CD4-positive, CD25-positive, alpha-beta regulatory T cell (primary cell): ENCODE data around the gene MVB12B. TPM values are rescaled to one million over a fixed set of nuclear protein-coding genes. Genes with fewer than 3 reads are reported as not detected.
"Not testable (repeated sequence)": the region's sequence is repeated elsewhere in the genome, so short reads cannot be mapped to it uniquely, and the experiment has no call there.

Source experiments
- ATAC-seq, 2 donors: fragments of 150-1000 bp; cut with Tn5 transposase; one replicate each; pipeline ENCODE4 v1.10.0; 2021; ENCODE audit warnings: low read depth in 2 of 2, moderate number of reproducible peaks in 2 of 2, moderate library complexity in 1 of 2
- DNase-seq, 3 donors: peaks; one replicate each; pipeline versions ENCODE4 v3.0.0 to v3.0.0-alpha.2; 2012 to 2022; ENCODE audit warnings: mixed read lengths in 1 of 3
- H3K27ac ChIP-seq: one replicate; pipeline ENCODE4 v1.7.0; 2013; ENCODE audit warnings: mild to moderate bottlenecking, low read length; ENCODE audit not compliant: insufficient read depth, poor library complexity, severe bottlenecking
- H3K27me3 ChIP-seq: one replicate; pipeline ENCODE4 v1.7.0; 2013; ENCODE audit warnings: low read length; ENCODE audit not compliant: control insufficient read depth, insufficient read depth
- H3K36me3 ChIP-seq: one replicate; pipeline ENCODE4 v1.7.0; 2013; ENCODE audit warnings: mild to moderate bottlenecking, low read length, moderate library complexity; ENCODE audit not compliant: control insufficient read depth, insufficient read depth
- H3K4me1 ChIP-seq: 2 replicates; pipeline ENCODE4 v1.7.0; 2013; ENCODE audit warnings: mild to moderate bottlenecking, low read length; ENCODE audit not compliant: insufficient read depth, control insufficient read depth, poor library complexity, severe bottlenecking
- H3K4me3 ChIP-seq: one replicate; pipeline ENCODE4 v1.7.0; 2013; ENCODE audit warnings: low read depth, mild to moderate bottlenecking, low read length, moderate library complexity
- H3K9me3 ChIP-seq, 2 experiments: 1 replicate in 1 of 2; 2 replicates in 1 of 2; pipeline ENCODE4 v1.7.0; 2013; ENCODE audit warnings: low read length in 2 of 2, mild to moderate bottlenecking in 1 of 2, moderate library complexity in 1 of 2; ENCODE audit not compliant: control insufficient read depth in 2 of 2
- H3K27ac Mint-ChIP-seq, 3 donors: one replicate each; pipeline ENCODE4 v1.8.0; 2020 to 2022; ENCODE audit warnings: mild to moderate bottlenecking in 3 of 3, mixed read lengths in 3 of 3, moderate library complexity in 2 of 3
- H3K27me3 Mint-ChIP-seq: one replicate; pipeline ENCODE4 v1.8.0; 2022; ENCODE audit warnings: mild to moderate bottlenecking, mixed read lengths
- H3K36me3 Mint-ChIP-seq: one replicate; pipeline ENCODE4 v1.8.0; 2020; ENCODE audit warnings: mixed read lengths
- H3K4me1 Mint-ChIP-seq, 4 donors: one replicate each; pipeline ENCODE4 v1.8.0; 2020 to 2022; ENCODE audit warnings: mixed read lengths in 4 of 4, mild to moderate bottlenecking in 1 of 4
- H3K4me3 Mint-ChIP-seq, 4 donors: one replicate each; pipeline ENCODE4 v1.8.0; 2020 to 2022; ENCODE audit warnings: mild to moderate bottlenecking in 4 of 4, mixed read lengths in 4 of 4, moderate library complexity in 3 of 4
- H3K9me3 Mint-ChIP-seq, 7 donors: one replicate each; pipeline ENCODE4 v1.8.0; 2020 to 2022; ENCODE audit warnings: mixed read lengths in 7 of 7, mild to moderate bottlenecking in 3 of 7, moderate library complexity in 2 of 7
- polyA plus RNA-seq, 4 donors: library from polyadenylated mRNA; unstranded; fragments of 300-500 nt; fragmentation: Illumina TruSeq; gene quantifications; one replicate each; pipeline ENCODE4 v1.2.3, GENCODE V29; 2021
- total RNA-seq: library from RNA; stranded (reverse); gene quantifications from one replicate; pipeline ENCODE4 v1.2.3, GENCODE V29; 2022

Gene MVB12B
- total and polyA plus RNA-seq, 5 donors from 2014 or later, result 0.60 to 5.1 (median 1.4) TPM

GRCh38 chr9:126475933-126476555, 149.4 kb downstream of the MVB12B start:
- no peak for DNase-seq
- Mint-ChIP-seq H3K36me3 (peaks cover 12% of the 10 kb centered on the region), H3K4me1 (peaks cover 10 to 48% (median 29%) of the 10 kb centered on the region in 4 donors), H3K27me3 (peaks cover 4% of the 10 kb centered on the region), H3K4me3 (no peak overlapping the region), H3K9me3 (peaks cover 0 to 1% (median 0%) of the 10 kb centered on the region in 7 donors), H3K27ac (no peak overlapping the region)
- Histone ChIP-seq H3K27me3 (no peaks in the 10 kb centered on the region), H3K36me3 (no peaks in the 10 kb centered on the region), H3K9me3 (no peaks in the 10 kb centered on the region), H3K4me1 (peaks cover 25% of the 10 kb centered on the region), H3K4me3 (no peak overlapping the region), H3K27ac (no peak overlapping the region)
- no peak for ATAC-seq

GRCh38 chr9:126477432-126477831, 150.8 kb downstream of the MVB12B start:
- Mint-ChIP-seq H3K27ac (peak overlapping the region in 2 of 3 donors; percentile 17 to 34), H3K36me3 (peaks cover 14% of the 10 kb centered on the region), H3K4me1 (peaks cover 0 to 40% (median 17%) of the 10 kb centered on the region in 4 donors)
- not testable (repeated sequence) for H3K4me3 ChIP-seq, H3K27me3 Mint-ChIP-seq, H3K9me3 Mint-ChIP-seq, H3K27ac ChIP-seq, ATAC-seq, H3K36me3 ChIP-seq, H3K4me3 Mint-ChIP-seq, DNase-seq, H3K9me3 ChIP-seq, H3K27me3 ChIP-seq
- H3K4me1 ChIP-seq, result peaks cover 11% of the 10 kb centered on the region

GRCh38 chr9:126478216-126478981, 151.8 kb downstream of the MVB12B start:
- peaks cover 0 to 33% (median 13%) of the 10 kb centered on the region in 4 donors for H3K4me1 Mint-ChIP-seq
- Histone ChIP-seq H3K9me3 (no peaks in the 10 kb centered on the region), H3K27ac (no peak overlapping the region), H3K4me3 (no peak overlapping the region), H3K36me3 (no peaks in the 10 kb centered on the region), H3K4me1 (peaks cover 2% of the 10 kb centered on the region), H3K27me3 (no peaks in the 10 kb centered on the region)
- H3K4me3 Mint-ChIP-seq, result no peak overlapping the region
- peak overlapping the region in 1 of 3 donors; percentile 28 for H3K27ac Mint-ChIP-seq
- DNase-seq, result no peak
- no peak for ATAC-seq
- peaks cover 14% of the 10 kb centered on the region for H3K36me3 Mint-ChIP-seq
- peaks cover 0 to 1% (median 0%) of the 10 kb centered on the region in 7 donors for H3K9me3 Mint-ChIP-seq
- no peaks in the 10 kb centered on the region for H3K27me3 Mint-ChIP-seq

DNA sequence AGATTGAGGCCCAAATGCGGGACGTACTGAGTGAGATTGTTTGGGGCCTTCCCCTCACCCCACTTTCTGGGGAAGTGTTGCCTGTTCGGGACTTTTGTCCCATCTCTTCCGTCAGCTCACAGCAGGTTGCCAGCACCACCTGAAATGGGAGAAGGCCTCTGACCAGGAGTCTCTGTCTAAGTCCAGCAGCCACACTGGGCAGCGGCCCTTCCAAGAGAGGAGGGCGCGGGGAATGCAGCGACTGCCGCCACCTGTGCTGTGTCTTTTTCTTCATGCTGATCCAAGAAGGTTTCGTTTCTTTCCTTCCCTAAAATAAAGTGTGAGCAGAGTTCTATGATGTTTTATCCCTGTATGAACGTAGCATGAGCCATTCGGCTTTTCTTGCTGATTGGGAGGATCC, 152.9 kb downstream of the MVB12B start:
- DNase-seq (no peak), ATAC-seq (no peak)
- H3K4me3 Mint-ChIP-seq, result no peak overlapping the region
- H3K36me3 Mint-ChIP-seq, result peaks cover 14% of the 10 kb centered on the region
- no peaks in the 10 kb centered on the region for H3K36me3 ChIP-seq
- peaks cover 0 to 31% (median 14%) of the 10 kb centered on the region in 4 donors for H3K4me1 Mint-ChIP-seq
- no peaks in the 10 kb centered on the region for H3K27me3 Mint-ChIP-seq
- no peak overlapping the region for H3K4me3 ChIP-seq
- no peaks in the 10 kb centered on the region for H3K27me3 ChIP-seq
- H3K27ac ChIP-seq, result no peak overlapping the region
- peaks cover 0 to 1% (median 0%) of the 10 kb centered on the region in 7 donors for H3K9me3 Mint-ChIP-seq
- no peaks in the 10 kb centered on the region for H3K9me3 ChIP-seq
- no peaks in the 10 kb centered on the region for H3K4me1 ChIP-seq
- H3K27ac Mint-ChIP-seq, result peak overlapping the region in 2 of 3 donors; percentile 28 to 36

- no peak for ATAC-seq
- Mint-ChIP-seq H3K4me3 (no peak overlapping the region), H3K9me3 (peaks cover 0 to 1% (median 0%) of the 10 kb centered on the region in 7 donors), H3K27ac (no peak overlapping the region), H3K4me1 (peaks cover 0 to 27% (median 7%) of the 10 kb centered on the region in 4 donors), H3K36me3 (peaks cover 11% of the 10 kb centered on the region), H3K27me3 (no peaks in the 10 kb centered on the region)
- Histone ChIP-seq H3K27me3 (no peaks in the 10 kb centered on the region), H3K4me1 (no peaks in the 10 kb centered on the region), H3K4me3 (no peak overlapping the region), H3K9me3 (no peaks in the 10 kb centered on the region), H3K27ac (no peak overlapping the region), H3K36me3 (no peaks in the 10 kb centered on the region)
- no peak for DNase-seq
Measured at GRCh38 chr9:126480813-126481212, 154.2 kb downstream of the MVB12B start.

- ATAC-seq, result no peak
- H3K36me3 ChIP-seq, result no peaks in the 10 kb centered on the region
- Mint-ChIP-seq H3K27ac (peak overlapping the region in 1 of 3 donors; percentile 65), H3K27me3 (no peaks in the 10 kb centered on the region), H3K36me3 (peaks cover 11% of the 10 kb centered on the region), H3K4me3 (no peak overlapping the region), H3K9me3 (peaks cover 0 to 1% (median 0%) of the 10 kb centered on the region in 7 donors), H3K4me1 (peaks cover 0 to 27% (median 7%) of the 10 kb centered on the region in 4 donors)
- no peaks in the 10 kb centered on the region for H3K9me3 ChIP-seq
- H3K27ac ChIP-seq, result no peak overlapping the region
- H3K27me3 ChIP-seq, result no peaks in the 10 kb centered on the region
- H3K4me3 ChIP-seq, result no peak overlapping the region
- no peak for DNase-seq
- no peaks in the 10 kb centered on the region for H3K4me1 ChIP-seq
Measured at GRCh38 chr9:126481862-126482261, 155.2 kb downstream of the MVB12B start.

DNA sequence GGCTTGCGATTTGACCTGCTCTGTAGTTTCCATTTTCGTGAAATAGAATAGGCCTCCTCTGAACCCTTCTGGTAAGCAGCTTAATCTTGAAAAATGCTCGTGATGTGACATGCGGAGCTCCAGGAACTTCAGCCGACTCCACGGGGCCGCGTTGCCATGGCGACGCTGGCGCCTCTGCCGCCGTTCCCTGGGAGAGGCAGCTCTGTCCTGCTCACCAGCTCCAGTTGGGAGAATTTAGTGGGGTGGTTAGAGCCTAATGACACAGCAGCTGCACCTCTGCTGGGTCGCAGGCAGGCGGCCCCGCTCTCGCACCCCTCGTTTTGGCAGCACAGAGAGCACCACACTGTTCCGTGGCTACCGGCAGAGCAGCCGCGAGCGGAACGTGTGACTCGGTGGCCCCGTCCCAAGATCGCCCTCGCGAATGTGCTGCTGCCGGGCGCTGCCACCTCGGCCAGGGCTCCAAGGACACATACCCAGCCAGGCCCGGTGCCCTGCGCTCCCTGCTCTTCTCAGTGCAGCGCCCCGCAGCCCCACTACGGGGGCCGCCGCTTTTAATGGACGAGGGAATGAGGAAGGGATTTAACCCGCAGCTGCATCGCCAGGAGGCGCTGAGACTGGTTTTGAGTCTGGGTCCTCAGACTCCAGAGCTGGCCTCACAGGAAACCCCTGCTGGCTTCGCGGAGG, 155.9 kb downstream of the MVB12B start:
- Histone ChIP-seq H3K36me3 (no peaks in the 10 kb centered on the region), H3K27me3 (no peaks in the 10 kb centered on the region), H3K9me3 (no peaks in the 10 kb centered on the region), H3K4me1 (no peaks in the 10 kb centered on the region), H3K4me3 (no peak overlapping the region), H3K27ac (no peak overlapping the region)
- Mint-ChIP-seq H3K9me3 (no peaks in the 10 kb centered on the region), H3K36me3 (peaks cover 11% of the 10 kb centered on the region), H3K27me3 (no peaks in the 10 kb centered on the region), H3K4me3 (no peak overlapping the region), H3K27ac (no peak overlapping the region), H3K4me1 (peaks cover 0 to 27% (median 7%) of the 10 kb centered on the region in 4 donors)
- ATAC-seq, result no peak
- DNase-seq, result no peak
